EH (cell line): Measurements from ENCODE around the gene B4GALNT2.
A peak's percentile ranks its signal among the peaks of the same experiment; 100 is the strongest.
"Not testable (repeated sequence)": the region's sequence is repeated elsewhere in the genome, so short reads cannot be mapped to it uniquely, and the experiment has no call there.

Source experiments
- DNase-seq: peaks from one replicate; pipeline ENCODE4 v3.0.0-alpha.2; 2015; ENCODE audit warnings: low read depth

Gene B4GALNT2

DNA sequence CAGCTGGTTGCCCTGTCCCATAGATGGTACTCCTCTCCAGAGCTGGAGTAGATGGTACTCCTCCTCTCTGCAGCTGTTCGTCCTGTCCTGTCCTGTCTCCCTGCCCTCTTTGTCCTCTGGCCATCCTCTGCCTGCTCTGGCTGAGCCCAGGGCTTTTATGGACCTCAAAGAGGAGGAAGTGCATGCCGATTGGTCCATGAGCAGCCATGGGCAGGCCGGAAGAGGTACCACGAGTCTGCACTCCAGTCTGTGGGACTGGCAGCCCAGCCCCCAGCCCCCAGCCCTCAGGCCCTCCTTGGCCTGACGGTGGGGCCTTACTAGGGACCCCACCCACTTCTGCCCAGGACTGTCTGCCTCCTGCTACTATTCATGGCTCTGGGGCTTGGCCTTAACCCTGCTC is 50.8 kb downstream of the B4GALNT2 start:
- no peak for DNase-seq

DNA sequence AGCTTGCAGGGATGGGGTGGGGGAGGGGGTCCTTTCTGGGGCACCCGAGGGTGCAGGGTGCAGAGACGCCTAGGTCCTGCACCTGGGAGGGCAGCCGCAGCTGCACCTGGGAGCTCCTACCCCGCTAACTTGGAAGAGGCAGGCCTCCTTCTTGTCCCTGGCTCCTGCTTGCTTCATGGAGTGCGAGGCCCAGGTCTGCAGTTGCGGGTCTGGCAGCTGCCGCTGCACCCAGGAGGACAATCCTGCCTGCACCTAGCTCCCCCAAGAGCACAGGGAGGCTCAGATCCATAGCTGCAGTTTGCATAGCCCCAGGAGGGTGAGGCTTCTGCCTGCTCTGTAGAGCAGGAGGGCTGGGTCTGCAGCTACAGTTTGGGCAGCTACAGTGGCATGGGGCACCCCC is 51.2 kb downstream of the B4GALNT2 start:
- DNase-seq = no peak

- DNase-seq = not testable (repeated sequence)
Observed at GRCh38 chr17:49184522-49184921, 52.0 kb downstream of the B4GALNT2 start.

- not testable (repeated sequence) for DNase-seq
Observed at GRCh38 chr17:49185381-49185780, 52.8 kb downstream of the B4GALNT2 start.

DNA sequence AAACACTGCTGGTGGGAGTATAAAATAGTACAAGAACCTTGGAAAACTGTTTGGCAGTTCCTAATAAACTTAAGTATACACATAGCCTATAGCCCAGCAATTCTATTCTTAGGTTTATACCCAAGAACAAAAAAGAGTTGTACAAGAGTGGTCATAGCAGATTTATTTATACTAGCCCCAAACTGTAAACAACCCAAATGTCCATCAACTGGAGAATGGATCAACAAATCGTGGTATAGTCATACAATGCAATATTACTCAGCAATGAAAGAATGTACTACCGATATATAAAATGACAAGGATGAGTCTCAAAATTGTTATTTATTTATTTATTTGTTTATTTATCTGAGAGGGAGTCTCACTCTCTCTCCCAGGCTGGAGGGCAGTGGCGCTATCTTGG is 54.7 kb downstream of the B4GALNT2 start:
- DNase-seq = no peak

- no peak for DNase-seq
Observed at GRCh38 chr17:49190932-49191331, 58.4 kb downstream of the B4GALNT2 start.

DNA sequence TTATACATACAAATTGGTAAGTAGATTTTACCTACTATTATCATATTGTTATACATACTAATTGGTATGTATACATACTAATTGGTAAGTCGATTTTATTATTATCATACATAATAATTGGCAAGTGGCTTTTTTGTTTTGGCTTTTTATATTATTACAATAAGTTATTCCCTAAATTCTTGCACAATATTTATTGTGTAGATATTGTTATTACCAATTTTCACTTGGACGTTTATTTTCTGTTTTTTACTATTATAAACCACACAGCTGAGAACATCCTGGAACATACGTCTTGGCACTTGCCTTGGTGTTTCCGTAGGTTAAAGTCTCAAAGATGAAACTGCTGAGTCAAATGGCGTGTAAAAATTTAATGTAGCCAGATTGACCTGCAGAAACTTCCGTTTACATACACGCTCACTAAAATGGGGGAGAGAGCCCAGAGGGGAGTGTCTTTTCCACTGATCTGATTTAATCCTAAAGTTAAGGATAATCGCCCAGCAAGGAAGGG is 58.9 kb downstream of the B4GALNT2 start:
- no peak for DNase-seq

DNA sequence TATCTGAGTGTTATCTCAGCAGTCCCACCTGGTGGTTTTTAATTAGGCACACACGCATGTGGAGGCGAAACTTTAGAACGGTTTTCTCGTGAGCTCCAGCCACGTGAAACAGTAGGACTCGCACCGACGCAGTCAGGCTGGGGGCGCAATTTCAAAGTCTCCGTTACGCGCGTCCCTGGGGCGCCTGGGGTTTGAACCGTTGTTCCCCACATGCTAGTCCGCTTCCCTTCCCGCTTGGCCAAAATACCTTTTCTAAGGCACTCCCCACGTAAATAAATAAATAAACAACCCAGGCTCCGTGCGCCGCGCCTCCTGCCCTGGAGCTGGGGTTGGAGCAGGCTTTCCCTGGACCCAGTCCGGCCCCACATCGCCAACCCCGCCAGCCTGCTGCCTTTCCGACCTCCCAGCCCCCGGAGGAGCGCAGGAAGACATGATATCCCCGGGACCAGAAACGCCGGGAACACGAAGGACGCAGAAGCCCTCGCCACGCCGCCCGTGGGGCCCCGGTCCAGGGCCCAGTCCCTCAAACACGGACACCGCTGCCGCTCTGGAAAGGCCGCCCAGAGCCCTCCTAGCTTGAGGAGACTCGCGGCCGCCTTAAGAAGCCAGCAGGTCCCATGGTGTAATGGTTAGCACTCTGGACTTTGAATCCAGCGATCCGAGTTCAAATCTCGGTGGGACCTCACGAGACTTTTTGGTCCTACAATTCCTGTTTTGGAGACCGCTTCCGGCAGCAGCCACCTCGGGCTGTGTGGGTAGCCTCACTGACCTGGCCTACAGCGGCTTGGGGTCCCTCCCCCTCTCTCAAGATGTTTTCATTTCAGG is 59.6 kb downstream of the B4GALNT2 start:
- DNase-seq = peak; percentile 82

DNA sequence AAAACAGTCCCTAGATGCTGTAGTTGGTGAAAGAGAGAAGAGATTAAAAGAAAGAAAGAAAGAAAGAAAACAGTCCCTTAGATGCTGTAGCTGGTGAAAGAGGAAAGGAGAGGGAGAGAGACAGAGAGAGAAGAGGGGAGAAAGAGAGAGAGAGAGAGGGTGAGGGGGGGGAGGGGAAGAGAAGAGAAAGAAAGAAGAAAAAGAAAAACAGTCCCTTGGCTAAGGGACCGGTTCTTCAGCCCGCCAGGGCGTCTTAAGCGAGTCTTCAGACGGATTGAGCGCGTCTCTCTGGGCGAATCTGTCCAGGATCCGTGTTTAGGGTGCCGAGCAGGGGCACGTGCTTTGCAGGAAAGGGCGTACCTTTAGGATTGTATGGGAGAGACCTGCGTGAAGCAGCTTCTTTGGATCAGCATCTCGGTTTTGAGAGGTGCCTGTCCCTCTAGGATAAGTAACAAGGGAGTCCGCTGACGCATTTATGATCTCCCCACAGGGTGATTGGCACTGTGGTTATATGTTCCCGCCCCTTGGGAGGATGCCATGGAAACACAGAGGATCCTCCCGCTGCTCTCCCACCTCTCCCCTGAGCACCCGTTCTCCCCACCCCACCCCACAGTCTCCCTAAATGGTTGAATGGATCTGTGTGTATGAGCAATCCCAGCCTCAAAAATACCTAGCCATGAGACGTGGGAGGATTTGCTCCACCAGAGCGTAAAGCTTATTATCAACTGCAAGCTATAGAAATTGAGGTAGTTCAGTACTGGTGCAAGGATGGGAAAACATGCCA is 61.1 kb downstream of the B4GALNT2 start:
- DNase-seq = peak; percentile 76

DNA sequence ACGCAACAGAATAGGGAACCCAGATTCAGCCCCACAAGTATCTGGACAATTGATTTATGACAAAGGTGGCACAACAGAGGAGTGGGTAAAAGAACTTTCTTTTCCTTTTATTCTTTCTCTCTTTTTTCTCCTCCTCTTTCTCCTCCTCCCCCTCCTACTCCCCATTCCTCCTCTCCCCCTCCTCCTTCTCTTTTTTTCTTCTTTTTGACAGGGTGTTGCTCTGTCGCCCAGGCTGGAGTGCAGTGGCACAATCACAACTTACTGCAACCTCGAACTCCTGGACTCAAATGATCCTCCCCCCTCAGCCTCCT is 61.7 kb downstream of the B4GALNT2 start:
- DNase-seq = no peak

DNA sequence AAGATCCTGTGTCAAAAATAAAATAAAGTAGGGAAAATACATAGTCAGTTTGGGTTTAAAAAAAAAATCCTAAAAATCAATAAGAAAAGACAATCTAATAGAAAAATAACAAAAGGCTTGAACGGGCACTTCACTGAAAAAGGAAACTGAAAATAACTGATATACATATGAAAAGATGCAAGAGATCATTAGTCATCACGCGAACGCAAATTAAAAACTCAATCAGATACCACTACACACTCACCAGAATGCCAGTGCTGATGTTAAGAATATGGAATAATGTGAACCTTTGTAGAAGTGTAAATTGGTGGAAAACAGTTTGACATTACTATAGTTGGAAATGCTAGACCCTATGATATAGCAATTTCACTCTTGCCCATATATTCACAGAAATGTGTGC is 63.2 kb downstream of the B4GALNT2 start:
- no peak for DNase-seq

- DNase-seq = no peak
Observed at GRCh38 chr17:49196520-49196919, 64.0 kb downstream of the B4GALNT2 start.

DNA sequence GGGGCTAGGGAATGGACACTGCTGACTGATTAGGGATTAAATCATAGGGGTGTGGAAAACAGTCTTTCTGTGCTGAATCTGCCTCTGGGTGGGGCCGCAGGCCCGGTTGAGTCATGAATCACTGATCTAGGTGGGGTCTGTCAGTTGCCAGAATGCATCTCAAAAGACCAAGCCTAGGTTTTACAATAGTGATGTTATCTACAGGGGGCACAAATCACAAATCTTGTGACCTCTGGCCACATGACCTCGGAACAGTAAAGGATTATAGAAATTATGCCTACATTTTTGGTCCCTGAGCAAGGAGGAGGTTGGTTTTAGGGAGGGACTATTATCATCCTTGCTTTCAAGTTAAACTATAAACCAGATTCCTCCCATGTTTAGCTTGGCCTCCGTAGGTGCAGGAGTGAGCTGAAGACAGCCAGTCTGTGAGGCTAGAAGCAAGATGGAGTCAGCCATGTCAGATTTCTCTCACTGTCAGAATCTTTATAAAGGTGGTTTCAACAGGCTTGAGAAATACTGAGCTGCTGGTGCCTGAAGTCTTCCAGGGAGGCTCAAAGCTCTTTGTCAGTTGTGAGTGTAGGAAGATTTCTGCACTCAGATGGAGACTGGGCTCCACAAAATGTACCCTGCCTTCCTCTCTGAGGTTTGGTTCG is 64.9 kb downstream of the B4GALNT2 start:
- peak; percentile 11 for DNase-seq

DNA sequence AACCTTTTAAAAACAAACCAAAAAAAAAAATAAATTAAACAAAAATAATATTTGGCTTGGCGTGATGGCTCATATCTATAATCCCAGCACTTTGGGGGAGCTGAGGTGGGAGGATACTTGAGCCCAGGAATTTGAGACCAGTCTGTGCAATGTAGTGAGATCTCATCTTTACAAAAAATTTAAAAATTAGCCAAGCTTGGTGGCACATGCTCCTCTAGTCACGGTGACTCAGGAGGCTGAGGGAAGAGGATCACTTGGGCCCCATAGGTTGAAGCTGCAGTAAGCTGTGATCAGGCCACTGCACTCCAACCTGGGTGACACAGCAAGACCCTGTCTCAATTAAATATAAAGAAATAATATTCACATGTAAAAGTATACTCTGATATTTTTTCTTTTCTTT is 65.6 kb downstream of the B4GALNT2 start:
- DNase-seq = no peak

- no peak for DNase-seq
Observed at GRCh38 chr17:49200423-49201083, 68.0 kb downstream of the B4GALNT2 start.

DNA sequence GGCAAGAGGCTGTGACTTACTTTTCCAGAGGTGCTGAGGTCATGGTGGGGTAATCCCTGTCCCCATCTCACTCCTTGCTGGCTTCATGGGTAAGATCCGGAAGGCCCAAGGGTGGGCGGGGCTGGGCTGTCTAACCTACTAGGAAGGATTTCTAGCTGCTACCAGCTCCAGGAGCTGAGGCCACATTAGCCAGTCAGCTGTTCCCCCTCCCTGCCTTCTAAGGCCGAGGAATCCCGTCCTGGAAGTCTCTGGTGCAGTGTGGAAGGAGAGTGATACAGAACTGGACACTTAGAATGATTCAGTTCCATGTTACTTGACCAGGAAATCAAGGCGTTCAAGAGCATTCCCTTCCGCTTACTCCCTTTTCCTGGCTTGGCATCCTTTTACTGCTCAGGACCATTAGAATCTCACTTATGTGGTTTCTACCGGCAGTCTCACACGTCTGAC is 68.9 kb downstream of the B4GALNT2 start:
- peak; percentile 84 for DNase-seq

DNA sequence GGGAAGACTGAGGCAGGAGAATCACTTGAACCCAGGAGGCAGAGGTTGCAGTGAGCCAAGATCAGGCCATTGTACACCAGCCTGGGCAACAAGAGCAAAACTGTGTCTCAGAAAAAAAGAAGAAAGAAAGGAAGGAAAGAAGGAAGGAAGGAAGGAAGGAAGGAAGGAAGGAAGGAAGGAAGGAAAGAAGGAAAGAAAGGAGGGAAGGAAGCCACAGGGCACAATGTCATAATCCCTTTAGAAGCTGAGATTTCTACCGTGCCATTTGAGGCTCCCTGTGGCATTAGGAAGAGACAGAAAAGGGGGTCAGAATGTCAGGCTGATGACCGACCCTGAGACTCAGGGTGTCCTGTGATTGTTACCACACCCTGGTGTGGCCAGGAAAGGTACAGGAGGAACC is 71.2 kb downstream of the B4GALNT2 start:
- no peak for DNase-seq

DNA sequence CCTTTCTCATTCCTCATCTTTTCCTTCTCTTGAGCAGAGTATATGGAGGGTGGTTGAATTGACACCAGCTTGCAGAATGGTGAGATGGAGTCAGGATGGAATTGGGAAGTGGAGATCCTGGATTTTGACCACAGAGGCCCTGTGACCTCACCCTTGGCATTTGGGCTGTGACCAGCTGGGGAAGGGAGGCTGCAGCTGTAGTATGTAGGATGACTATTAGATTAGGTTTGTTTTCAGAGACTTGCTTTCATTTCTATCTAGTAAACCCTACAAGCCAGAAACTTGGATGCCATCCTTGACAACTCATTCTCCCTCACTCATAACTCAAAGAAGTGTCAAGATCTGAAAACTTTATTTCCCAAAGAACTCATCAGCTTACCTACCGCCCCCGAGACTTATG is 71.9 kb downstream of the B4GALNT2 start:
- DNase-seq = peak; percentile 35

- DNase-seq = peak; percentile 47
Observed at GRCh38 chr17:49209061-49209571, 76.5 kb downstream of the B4GALNT2 start.

DNA sequence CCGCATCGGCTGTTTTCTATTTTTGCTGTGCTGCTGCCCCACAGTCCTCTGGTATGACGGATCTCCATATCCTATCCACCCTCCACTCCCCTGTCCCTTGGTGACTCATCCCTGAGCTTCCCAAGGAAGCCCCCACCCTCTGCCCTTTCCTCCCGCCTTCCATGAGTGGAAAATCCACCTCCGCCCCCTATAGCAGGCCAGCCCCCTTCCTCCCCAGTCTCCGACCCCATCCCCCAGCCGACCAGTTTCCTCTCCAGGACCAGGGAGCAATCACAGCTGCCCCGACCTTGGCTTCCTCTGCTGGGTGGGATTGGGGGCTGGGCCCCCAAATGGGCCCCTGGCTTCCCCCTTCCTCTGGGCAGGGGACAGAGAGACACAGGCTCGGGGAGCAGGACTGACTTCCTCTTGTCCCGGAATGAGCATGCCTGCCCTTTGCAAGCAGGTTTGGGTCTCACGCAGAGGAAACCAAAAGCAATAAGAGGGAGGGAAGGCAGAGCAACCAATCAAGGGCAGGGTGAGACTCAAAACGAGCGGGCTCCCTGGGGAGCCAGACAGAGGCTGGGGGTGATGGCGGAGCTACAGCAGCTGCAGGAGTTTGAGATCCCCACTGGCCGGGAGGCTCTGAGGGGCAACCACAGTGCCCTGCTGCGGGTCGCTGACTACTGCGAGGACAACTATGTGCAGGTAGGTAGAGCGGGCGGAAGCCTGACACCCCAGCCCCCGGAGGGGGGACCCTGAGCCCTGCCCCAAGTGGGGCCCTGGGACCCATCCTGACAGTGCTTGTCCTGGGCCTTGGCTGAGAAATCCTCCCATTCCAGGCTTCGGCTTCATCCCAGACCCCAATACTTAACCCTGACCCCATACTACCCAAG is 77.8 kb downstream of the B4GALNT2 start, which contains the start of the genes ABI3 and GNGT2:
Gene ABI3 (plus strand): TSS at position 550 of the 872 bp plus-strand sequence. CDS start 18 bp downstream, at position 568.
Gene GNGT2 (minus strand): TSS at position 417 of the 872 bp plus-strand sequence. CDS start 3,152 bp downstream, outside the sequence.
- DNase-seq = peak; percentile 86

DNA sequence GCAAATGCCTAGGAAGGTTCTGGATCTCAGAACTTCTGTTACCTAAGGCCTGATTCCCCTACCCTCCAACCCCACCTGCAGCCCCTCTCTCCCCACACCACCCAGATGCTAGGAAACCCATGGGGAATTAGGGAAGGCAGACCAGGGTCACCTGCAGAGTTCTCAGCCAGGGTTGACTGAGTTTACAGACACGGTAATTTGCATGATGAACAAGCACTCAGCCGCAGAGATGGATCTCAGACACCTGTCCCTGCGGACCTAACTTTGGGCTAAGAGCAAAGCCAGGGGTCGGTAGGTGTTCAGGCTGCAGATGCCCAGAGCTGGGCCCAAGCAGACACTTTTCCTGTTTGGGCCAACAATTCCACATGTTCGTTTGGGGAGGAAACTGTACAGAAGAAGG is 80.8 kb downstream of the B4GALNT2 start:
- DNase-seq = no peak
